Neural crest cell (in vitro differentiated cells): ENCODE results near the gene IMPDH2. TPM values are rescaled to one million over a fixed set of nuclear protein-coding genes. Genes with fewer than 3 reads are reported as not detected.

Experiments
- DNase-seq: peaks from one replicate; pipeline ENCODE4 v3.0.0; 2021; ENCODE audit warnings: low read depth, mixed read lengths, low spot score
- H3K27ac Mint-ChIP-seq: one replicate; pipeline ENCODE4 v1.8.0; 2021; ENCODE audit warnings: mild to moderate bottlenecking, mixed read lengths; ENCODE audit not compliant: unreplicated experiment
- H3K27me3 Mint-ChIP-seq: 2 replicates; pipeline ENCODE4 v1.8.0; 2021; ENCODE audit warnings: low read depth, mild to moderate bottlenecking, mixed read lengths
- H3K36me3 Mint-ChIP-seq: 2 replicates; pipeline ENCODE4 v1.8.0; 2021; ENCODE audit warnings: low read depth, mild to moderate bottlenecking, mixed read lengths
- H3K4me1 Mint-ChIP-seq: 2 replicates; pipeline ENCODE4 v1.8.0; 2021; ENCODE audit warnings: mixed read lengths
- H3K4me3 Mint-ChIP-seq: one replicate; pipeline ENCODE4 v1.8.0; 2021; ENCODE audit warnings: mild to moderate bottlenecking, mixed read lengths
- H3K9me3 Mint-ChIP-seq: 2 replicates; pipeline ENCODE4 v1.8.0; 2021; ENCODE audit warnings: mixed read lengths
- CTCF ChIP-seq: fragments of 200-600 bp; sonication (generic); conservative IDR thresholded peaks from 2 replicates; pipeline ENCODE4 v1.5.0; 2021; ENCODE audit warnings: antibody characterized with exemption, mild to moderate bottlenecking
- long read RNA-seq: library from polyadenylated mRNA; unstranded; transcript quantifications from one replicate; pipeline ENCODE4 v2.0.0, GENCODE V29; 2020
- total RNA-seq: library from RNA; stranded (reverse); gene quantifications from 2 replicates; pipeline ENCODE4 v1.2.1, GENCODE V29; 2021

The IMPDH2 gene
- 259 and 261 TPM in 2 replicates for total RNA-seq
- long read RNA-seq, transcript IMPDH2-201 (14 exons, 1,643 nt): major isoform, 675 of 798 reads
- long read RNA-seq, partial matches to known transcripts: 46 of 798 reads
- long read RNA-seq, other reads (novel, unspliced or antisense): 77 of 798 reads

GRCh38 chr3:49028673-49029562, at the start of gene IMPDH2:
Gene IMPDH2, minus strand, starts transcription at chr3:49029398. Its CDS starts 48 bp downstream, at chr3:49029350.
- Mint-ChIP-seq H3K4me3 (peak within 1 kb of the TSS; percentile 96), H3K4me1 (peaks cover 26% of the 10 kb centered on the region), H3K9me3 (no peaks in the 10 kb centered on the region), H3K27me3 (peaks cover 7% of the 10 kb centered on the region), H3K27ac (peak within 1 kb of the TSS; percentile 97), H3K36me3 (peaks cover 32% of the 10 kb centered on the region)
- TF ChIP-seq CTCF: no peak
- peak; percentile 83 for DNase-seq

GRCh38 chr3:49076646-49077045, 47.4 kb upstream of the IMPDH2 start:
- no peak for DNase-seq

GRCh38 chr3:49076116-49076515, 46.9 kb upstream of the IMPDH2 start:
- no peak for TF ChIP-seq CTCF
- Mint-ChIP-seq H3K9me3 (no peaks in the 10 kb centered on the region), H3K27ac (no peak overlapping the region), H3K4me3 (no peak overlapping the region), H3K27me3 (no peaks in the 10 kb centered on the region), H3K4me1 (no peaks in the 10 kb centered on the region), H3K36me3 (peaks cover 5% of the 10 kb centered on the region)
- DNase-seq: no peak

More at GRCh38 chr3:49076646-49077045, 47.4 kb upstream of the IMPDH2 start:
- Mint-ChIP-seq H3K36me3 (peaks cover 3% of the 10 kb centered on the region), H3K27ac (no peak overlapping the region), H3K9me3 (no peaks in the 10 kb centered on the region), H3K4me3 (no peak overlapping the region), H3K27me3 (no peaks in the 10 kb centered on the region), H3K4me1 (no peaks in the 10 kb centered on the region)
- no peak for TF ChIP-seq CTCF

- H3K27me3 Mint-ChIP-seq: no peaks in the 10 kb centered on the region
- no peak for TF ChIP-seq CTCF
- no peak for DNase-seq
- H3K36me3 Mint-ChIP-seq: peaks cover 30% of the 10 kb centered on the region
- no peak overlapping the region for H3K4me3 Mint-ChIP-seq
- no peaks in the 10 kb centered on the region for H3K4me1 Mint-ChIP-seq
- H3K27ac Mint-ChIP-seq: no peak overlapping the region
- H3K9me3 Mint-ChIP-seq: no peaks in the 10 kb centered on the region
Measured at GRCh38 chr3:49058011-49058410, 28.8 kb upstream of the IMPDH2 start.

- Mint-ChIP-seq H3K36me3 (peaks cover 33% of the 10 kb centered on the region), H3K9me3 (no peaks in the 10 kb centered on the region), H3K4me3 (no peak overlapping the region), H3K27ac (no peak overlapping the region), H3K27me3 (no peaks in the 10 kb centered on the region), H3K4me1 (no peaks in the 10 kb centered on the region)
- no peak for TF ChIP-seq CTCF
- no peak for DNase-seq
Measured at GRCh38 chr3:49057268-49057667, 28.1 kb upstream of the IMPDH2 start.
